Heart left ventricle (tissue), 16 donors: ENCODE results near the gene VRK1. TPM values are rescaled to one million over a fixed set of nuclear protein-coding genes. Genes with fewer than 3 reads are reported as not detected.

Experiments used
- ATAC-seq, 4 donors: fragments of 200-7000 bp; cut with Tn5 transposase; one replicate each; pipeline ENCODE4 v1.9.1; 2020 to 2022; ENCODE audit warnings: moderate library complexity in 4 of 4, mild to moderate bottlenecking in 3 of 4, moderate number of reproducible peaks in 1 of 4
- DNase-seq, 5 donors: peaks; one replicate each; pipeline ENCODE4 v3.0.0-alpha.2; 2020
- H3K27ac ChIP-seq, 12 donors: fragments of 200-600 bp; sonication (generic) in 4 of 12; one replicate each; pipeline versions ENCODE4 v1.5.0 to v1.8.0; 2016 to 2022; ENCODE audit warnings: mild to moderate bottlenecking in 2 of 12
- H3K27me3 ChIP-seq, 9 donors: fragments of 200-600 bp; sonication (generic) in 2 of 9; one replicate each; pipeline versions ENCODE4 v1.5.1 to v1.8.0; 2016 to 2022; ENCODE audit warnings: mild to moderate bottlenecking in 3 of 9
- H3K36me3 ChIP-seq, 9 donors: fragments of 200-600 bp; sonication (generic) in 2 of 9; one replicate each; pipeline versions ENCODE4 v1.5.0 to v1.8.0; 2018 to 2022; ENCODE audit warnings: mild to moderate bottlenecking in 2 of 9
- H3K4me1 ChIP-seq, 12 donors: fragments of 200-600 bp; sonication (generic) in 4 of 12; one replicate each; pipeline versions ENCODE4 v1.5.0 to v1.8.0; 2016 to 2022; ENCODE audit warnings: mild to moderate bottlenecking in 3 of 12
- H3K4me3 ChIP-seq, 12 donors: fragments of 200-600 bp; sonication (generic) in 4 of 12; one replicate each; pipeline versions ENCODE4 v1.5.0 to v1.8.0; 2017 to 2022; ENCODE audit warnings: mild to moderate bottlenecking in 9 of 12, moderate library complexity in 4 of 12
- H3K9me3 ChIP-seq, 12 donors: fragments of 200-600 bp; sonication (generic) in 4 of 12; one replicate each; pipeline versions ENCODE4 v1.5.0 to v1.8.0; 2016 to 2022; ENCODE audit warnings: mild to moderate bottlenecking in 1 of 12
- CTCF ChIP-seq, 12 donors: fragments of 200-600 bp; sonication (generic) in 4 of 12; IDR thresholded peaks; one replicate each; pipeline versions ENCODE4 v1.5.0 to v1.8.0; 2018 to 2022; ENCODE audit warnings: antibody characterized with exemption in 12 of 12, mild to moderate bottlenecking in 5 of 12
- POLR2A ChIP-seq, 2 donors: fragments of 450-650 bp; IDR thresholded peaks; one replicate each; pipeline ENCODE4 v1.6.1; 2017; ENCODE audit warnings: antibody characterized with exemption in 2 of 2, mild to moderate bottlenecking in 2 of 2, moderate library complexity in 2 of 2
- WGBS, 4 donors: extraction: QIAGEN DNeasy Blood & Tissue Kit in 2 of 4; methylation state at CpG; one replicate each; pipeline versions ENCODE4 v1.1.5 to v1.1.7; 2013 to 2018; 5-methylcytosine and 5-hydroxymethylcytosine counted together
- intact Hi-C, 10 donors: fragments of 100-400 bp; cut with DNase I; formaldehyde crosslinking; loops; one replicate each; pipeline versions ENCODE4 v1.11.1 to v1.14.2; 2022
- polyA plus RNA-seq, 2 donors: library from polyadenylated mRNA; stranded (reverse); fragments of 200-250 nt; gene quantifications; one replicate each; pipeline ENCODE4 v1.2.3, GENCODE V29; 2013
- total RNA-seq, 9 donors: library from RNA; depleted of rRNA in 2 of 9; stranded (reverse); fragments of >200 nt in 2 of 9; fragmentation: NEBNext Ultra II Directional in 3 of 9; extraction: Animal tissue kit (Norgen Biotek cat#: 25700) in 3 of 9; gene quantifications; one replicate each; pipeline versions ENCODE4 v1.1.0 to v1.2.4, GENCODE V29; 2016 to 2023
- donor health status: ischemic (EF 13 %, LVEDD 7.1; RV severe dilation, severe dysfunction).
- donor health status: healthy with polysubstance abuse.
- donor health status: DM: no; HTN: yes; CAD: no.
- donor health status: DM: no; HTN: no; CAD: no.
- donor health status: ischemic (EF 25% LVEDD 6.9; RV normal size, moderate dysfunction).
- donor health status: ischemic (EF 25% LVEDD 5.7; RV mildly dilated, moderate dysfunction).
- donor health status: healthy.
- donor health status: DM: yes; HTN: yes; CAD: no.
- donor health status: ischemic (EF 35%, LVEDD 5.7; RV mildly dilated, moderate dysfunction).
- donor health status: nonischemic (EF 11% LVEDD 7.7; RV severe dilation, severe dysfunction).
- donor health status: DM: yes; HTN: yes; CAD: no.
- donor health status: PGD.
- donor health status: ischemic (EF 29% LVEDD 5.4; RV normal size, mild dysfunction).
- donor health status: nonischemic (EF 23%, LVEDD 6.1; RV moderate dilation, normal function).

VRK1 gene
- total and polyA plus RNA-seq, 11 donors: 3.6 to 10.4 (median 7.1) TPM

- 69 to 92% (median 81%) methylated on average over 3 of the region's 3 CpGs for WGBS, 4 donors
- no peaks in the 10 kb centered on the region for H3K36me3 ChIP-seq
- no peak for ATAC-seq
Observed at GRCh38 chr14:96930526-96930925, 133.3 kb downstream of the VRK1 start.

More at GRCh38 chr14:96930526-96930925, 133.3 kb downstream of the VRK1 start:
- Histone ChIP-seq H3K9me3 (no peaks in the 10 kb centered on the region), H3K27ac (no peak overlapping the region), H3K27me3 (no peaks in the 10 kb centered on the region), H3K4me1 (no peaks in the 10 kb centered on the region), H3K4me3 (no peak overlapping the region)
- TF ChIP-seq POLR2A (IDR thresholded peaks at IDR 0.05) (no peak), CTCF (IDR thresholded peaks at IDR 0.05) (no peak)
- intact Hi-C loops: no loop called here
- DNase-seq: no peak
